OCI-LY1 (cell line): ENCODE measurements around the gene MMP23B.
"Not testable (repeated sequence)": the region's sequence is repeated elsewhere in the genome, so short reads cannot be mapped to it uniquely, and the experiment has no call there.

Source experiments
- CTCF ChIP-seq: fragments of 200-600 bp; sonication (generic), shearing (Covaris generic); IDR thresholded peaks from 2 replicates; pipeline ENCODE4 v1.5.1; 2017; ENCODE audit warnings: mild to moderate bottlenecking, antibody characterized with exemption, low read length, moderate library complexity, mixed read lengths
- EZH2 ChIP-seq: fragments of 200-600 bp; sonication (generic), shearing (Covaris generic); IDR thresholded peaks from 2 replicates; pipeline ENCODE4 v1.8.0; 2017; ENCODE audit warnings: borderline replicate concordance, mixed run types, mild to moderate bottlenecking, antibody characterized with exemption, low read length, moderate library complexity, mixed read lengths

DNA sequence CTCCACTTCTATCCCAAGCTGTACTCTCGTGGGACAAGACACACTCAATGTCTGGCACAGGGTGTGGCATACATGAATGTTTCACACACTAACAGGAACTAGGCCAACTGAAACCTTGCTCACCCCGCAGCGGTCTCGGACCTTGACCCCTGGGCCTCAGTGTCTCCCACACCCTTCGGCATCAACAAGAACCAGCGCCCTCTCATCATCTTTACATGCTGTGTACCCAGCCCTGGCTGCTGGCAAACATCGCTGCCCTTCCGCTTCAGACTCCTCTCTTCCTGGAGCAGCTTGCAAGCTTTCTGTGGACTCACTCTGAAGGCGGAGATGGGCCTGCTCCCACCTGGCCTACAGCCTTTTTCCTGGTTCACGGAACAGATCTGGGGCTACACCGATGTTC lies 16.3 kb downstream of the MMP23B start:
- not testable (repeated sequence) for TF ChIP-seq CTCF, EZH2
